Measurements from ENCODE around the gene RNF43.

DNA sequence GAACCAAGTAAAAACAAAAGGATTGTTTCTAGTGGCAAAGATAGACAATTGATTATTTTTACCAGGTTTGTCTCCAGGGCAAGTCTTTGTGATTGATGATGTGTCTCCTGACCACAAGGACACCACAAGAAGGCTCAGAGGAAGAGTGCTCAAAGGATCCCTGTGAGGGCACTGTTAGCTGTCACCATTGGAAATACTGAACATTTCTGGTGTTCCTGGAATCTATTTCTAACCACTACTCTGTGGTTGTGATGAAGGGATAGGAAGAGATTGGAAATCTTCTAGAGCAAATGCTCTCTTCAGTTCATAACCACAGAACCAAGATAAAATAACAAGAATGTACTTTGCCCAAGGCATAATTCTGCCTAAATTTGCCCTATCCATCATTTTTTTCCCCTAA is 15.3 kb downstream of the RNF43 start:
- TF ChIP-seq ZBTB7A (IDR thresholded peaks at IDR 0.05; ENCODE audit: low read depth) (no peak), EGR1 (IDR thresholded peaks at IDR 0.05) (no peak), TAF1 (IDR thresholded peaks at IDR 0.05; ENCODE audit: low read depth) (no peak), EP300 (IDR thresholded peaks at IDR 0.05; ENCODE audit: borderline replicate concordance) (no peak), NFIC (IDR thresholded peaks at IDR 0.05) (no peak), YY1 (IDR thresholded peaks at IDR 0.05; ENCODE audit: low read depth) (no peak), CEBPB (IDR thresholded peaks at IDR 0.05) (no peak), CREB1 (IDR thresholded peaks at IDR 0.05; ENCODE audit: low read depth) (no peak), FOXM1 (IDR thresholded peaks at IDR 0.05; ENCODE audit: borderline replicate concordance, low read depth) (no peak), RAD21 (IDR thresholded peaks at IDR 0.05; ENCODE audit: low read depth) (no peak), TCF12 (IDR thresholded peaks at IDR 0.05; ENCODE audit: low read depth) (no peak)
- TF ChIP-seq, protein P1, sequence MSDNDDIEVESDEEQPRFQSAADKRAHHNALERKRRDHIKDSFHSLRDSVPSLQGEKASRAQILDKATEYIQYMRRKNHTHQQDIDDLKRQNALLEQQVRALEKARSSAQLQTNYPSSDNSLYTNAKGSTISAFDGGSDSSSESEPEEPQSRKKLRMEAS (IDR thresholded peaks at IDR 0.05): no peak
- TF ChIP-seq, protein P2, sequence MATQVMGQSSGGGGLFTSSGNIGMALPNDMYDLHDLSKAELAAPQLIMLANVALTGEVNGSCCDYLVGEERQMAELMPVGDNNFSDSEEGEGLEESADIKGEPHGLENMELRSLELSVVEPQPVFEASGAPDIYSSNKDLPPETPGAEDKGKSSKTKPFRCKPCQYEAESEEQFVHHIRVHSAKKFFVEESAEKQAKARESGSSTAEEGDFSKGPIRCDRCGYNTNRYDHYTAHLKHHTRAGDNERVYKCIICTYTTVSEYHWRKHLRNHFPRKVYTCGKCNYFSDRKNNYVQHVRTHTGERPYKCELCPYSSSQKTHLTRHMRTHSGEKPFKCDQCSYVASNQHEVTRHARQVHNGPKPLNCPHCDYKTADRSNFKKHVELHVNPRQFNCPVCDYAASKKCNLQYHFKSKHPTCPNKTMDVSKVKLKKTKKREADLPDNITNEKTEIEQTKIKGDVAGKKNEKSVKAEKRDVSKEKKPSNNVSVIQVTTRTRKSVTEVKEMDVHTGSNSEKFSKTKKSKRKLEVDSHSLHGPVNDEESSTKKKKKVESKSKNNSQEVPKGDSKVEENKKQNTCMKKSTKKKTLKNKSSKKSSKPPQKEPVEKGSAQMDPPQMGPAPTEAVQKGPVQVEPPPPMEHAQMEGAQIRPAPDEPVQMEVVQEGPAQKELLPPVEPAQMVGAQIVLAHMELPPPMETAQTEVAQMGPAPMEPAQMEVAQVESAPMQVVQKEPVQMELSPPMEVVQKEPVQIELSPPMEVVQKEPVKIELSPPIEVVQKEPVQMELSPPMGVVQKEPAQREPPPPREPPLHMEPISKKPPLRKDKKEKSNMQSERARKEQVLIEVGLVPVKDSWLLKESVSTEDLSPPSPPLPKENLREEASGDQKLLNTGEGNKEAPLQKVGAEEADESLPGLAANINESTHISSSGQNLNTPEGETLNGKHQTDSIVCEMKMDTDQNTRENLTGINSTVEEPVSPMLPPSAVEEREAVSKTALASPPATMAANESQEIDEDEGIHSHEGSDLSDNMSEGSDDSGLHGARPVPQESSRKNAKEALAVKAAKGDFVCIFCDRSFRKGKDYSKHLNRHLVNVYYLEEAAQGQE (IDR thresholded peaks at IDR 0.05; ENCODE audit: low read depth): no peak
- TF ChIP-seq, protein P3, sequence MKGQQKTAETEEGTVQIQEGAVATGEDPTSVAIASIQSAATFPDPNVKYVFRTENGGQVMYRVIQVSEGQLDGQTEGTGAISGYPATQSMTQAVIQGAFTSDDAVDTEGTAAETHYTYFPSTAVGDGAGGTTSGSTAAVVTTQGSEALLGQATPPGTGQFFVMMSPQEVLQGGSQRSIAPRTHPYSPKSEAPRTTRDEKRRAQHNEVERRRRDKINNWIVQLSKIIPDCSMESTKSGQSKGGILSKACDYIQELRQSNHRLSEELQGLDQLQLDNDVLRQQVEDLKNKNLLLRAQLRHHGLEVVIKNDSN (IDR thresholded peaks at IDR 0.05): no peak
